Rectal smooth muscle tissue (tissue), 1 donor: Measurements from ENCODE around the gene PPCS.

ENCODE experiments used
- H3K27ac ChIP-seq: one replicate; pipeline ENCODE4 v1.7.0; 2013; ENCODE audit warnings: low read depth, low read length, inconsistent platforms
- H3K27me3 ChIP-seq: one replicate; pipeline ENCODE4 v1.7.0; 2013; ENCODE audit warnings: low read length; ENCODE audit not compliant: control insufficient read depth, insufficient read depth
- H3K36me3 ChIP-seq: one replicate; pipeline ENCODE4 v1.7.0; 2013; ENCODE audit warnings: low read length; ENCODE audit not compliant: control insufficient read depth, insufficient read depth
- H3K4me1 ChIP-seq: one replicate; pipeline ENCODE4 v1.7.0; 2013; ENCODE audit warnings: low read length; ENCODE audit not compliant: control insufficient read depth, insufficient read depth
- H3K4me3 ChIP-seq: one replicate; pipeline ENCODE4 v1.7.0; 2013; ENCODE audit warnings: low read length
- H3K9ac ChIP-seq: one replicate; pipeline ENCODE4 v1.7.0; 2013; ENCODE audit warnings: low read length

PPCS gene

DNA sequence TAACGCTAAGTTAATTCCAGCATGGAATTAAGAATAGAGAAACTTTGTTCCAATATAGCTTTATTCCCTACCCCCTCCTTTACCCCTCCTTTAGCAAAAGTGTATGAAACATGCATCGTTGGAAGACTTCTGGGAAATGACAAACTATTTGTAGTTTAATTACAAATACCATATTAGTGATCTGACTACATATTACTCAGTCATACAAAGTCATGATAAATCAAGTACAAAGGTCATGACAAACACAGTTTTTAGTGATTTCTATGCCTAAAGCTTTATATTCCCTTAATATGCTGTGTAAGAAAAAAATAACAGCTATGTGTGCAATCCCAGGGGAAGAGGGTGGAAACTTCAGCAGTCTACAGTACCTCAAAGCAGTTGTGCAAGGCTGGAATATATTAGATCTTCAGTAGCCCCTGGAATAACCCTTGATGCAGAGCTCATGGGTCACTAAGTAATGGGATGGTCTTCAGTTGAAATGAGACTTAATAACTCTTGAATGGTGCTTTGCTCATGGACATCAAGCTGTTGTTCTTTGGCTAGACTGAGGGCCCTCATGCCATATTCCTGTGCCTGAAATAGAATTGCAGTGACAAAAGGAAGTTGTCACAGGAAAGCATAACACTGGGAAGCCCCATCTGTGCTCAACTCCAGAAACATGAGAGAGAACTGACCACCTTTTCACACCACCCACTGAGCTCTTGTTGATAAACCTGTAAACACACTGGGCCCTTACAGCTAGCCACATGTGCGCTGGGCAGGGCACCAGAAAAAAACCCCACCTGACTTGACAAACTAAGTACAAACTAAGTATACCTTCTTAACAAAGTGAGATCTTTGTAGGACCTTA lies 25.8 kb upstream of the PPCS start:
- no peak overlapping the region for H3K4me3 ChIP-seq
- no peak overlapping the region for H3K27ac ChIP-seq
- H3K36me3 ChIP-seq: no peaks in the 10 kb centered on the region
- H3K9ac ChIP-seq: no peak overlapping the region
- no peaks in the 10 kb centered on the region for H3K4me1 ChIP-seq
- no peaks in the 10 kb centered on the region for H3K27me3 ChIP-seq

- Histone ChIP-seq H3K4me1 (no peaks in the 10 kb centered on the region), H3K27me3 (no peaks in the 10 kb centered on the region), H3K27ac (no peak overlapping the region), H3K36me3 (no peaks in the 10 kb centered on the region), H3K4me3 (no peak overlapping the region), H3K9ac (no peak overlapping the region)
Observed at GRCh38 chr1:42431514-42431913, 24.8 kb upstream of the PPCS start.

DNA sequence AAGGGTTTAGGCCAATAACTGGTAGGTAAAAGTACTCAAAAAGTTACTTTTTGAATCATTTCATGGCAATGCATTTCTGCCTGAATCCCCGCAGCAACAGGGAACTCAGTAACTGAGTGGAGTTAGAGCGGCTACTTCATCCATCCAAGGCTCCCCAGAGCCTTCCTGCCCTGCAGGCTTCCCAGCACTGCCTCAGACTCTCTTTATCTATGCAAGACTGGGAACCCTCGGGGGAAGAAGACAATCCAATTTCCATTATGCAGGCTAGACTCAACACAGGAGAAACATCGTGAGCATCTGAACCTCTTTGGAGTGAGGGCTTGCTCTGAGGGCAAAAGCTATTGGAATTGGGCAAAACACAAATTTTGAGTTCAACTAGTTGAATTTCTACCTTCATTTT lies 23.6 kb upstream of the PPCS start:
- Histone ChIP-seq H3K9ac (no peak overlapping the region), H3K4me1 (no peaks in the 10 kb centered on the region), H3K27ac (no peak overlapping the region), H3K4me3 (no peak overlapping the region), H3K36me3 (no peaks in the 10 kb centered on the region), H3K27me3 (no peaks in the 10 kb centered on the region)

- Histone ChIP-seq H3K27me3 (no peaks in the 10 kb centered on the region), H3K4me3 (no peak overlapping the region), H3K36me3 (no peaks in the 10 kb centered on the region), H3K4me1 (no peaks in the 10 kb centered on the region), H3K27ac (no peak overlapping the region), H3K9ac (no peak overlapping the region)
Observed at GRCh38 chr1:42433369-42433768, 23.0 kb upstream of the PPCS start.

- H3K27me3 ChIP-seq: no peaks in the 10 kb centered on the region
- H3K27ac ChIP-seq: no peak overlapping the region
- H3K36me3 ChIP-seq: no peaks in the 10 kb centered on the region
- no peak overlapping the region for H3K4me3 ChIP-seq
- no peaks in the 10 kb centered on the region for H3K4me1 ChIP-seq
- no peak overlapping the region for H3K9ac ChIP-seq
Observed at GRCh38 chr1:42434340-42434739, 22.0 kb upstream of the PPCS start.

DNA sequence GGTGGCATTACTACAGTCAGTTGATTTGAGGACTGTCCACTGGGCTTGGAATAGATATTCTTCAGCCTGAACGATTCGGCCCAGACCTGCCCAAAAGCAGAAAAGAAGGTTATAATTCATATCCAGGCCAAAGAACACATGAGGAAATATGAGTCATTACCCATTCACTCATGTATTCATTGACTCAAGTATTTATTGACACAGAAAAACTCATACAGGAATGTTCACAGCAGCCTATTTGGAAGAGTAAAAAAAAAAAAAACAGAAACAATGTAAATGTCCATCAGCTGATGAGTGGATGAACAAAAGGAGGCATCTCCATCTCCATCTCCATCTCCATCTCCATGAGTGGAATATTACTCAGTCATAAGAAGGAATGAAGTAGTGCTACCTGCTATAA lies 16.4 kb upstream of the PPCS start:
- no peaks in the 10 kb centered on the region for H3K36me3 ChIP-seq
- no peak overlapping the region for H3K9ac ChIP-seq
- H3K4me1 ChIP-seq: no peaks in the 10 kb centered on the region
- H3K27ac ChIP-seq: no peak overlapping the region
- H3K4me3 ChIP-seq: no peak overlapping the region
- no peaks in the 10 kb centered on the region for H3K27me3 ChIP-seq

GRCh38 chr1:42442662-42443061 lies 13.7 kb upstream of the PPCS start:
- H3K27ac ChIP-seq: no peak overlapping the region
- H3K9ac ChIP-seq: no peak overlapping the region
- no peaks in the 10 kb centered on the region for H3K27me3 ChIP-seq
- no peak overlapping the region for H3K4me3 ChIP-seq
- no peaks in the 10 kb centered on the region for H3K36me3 ChIP-seq
- H3K4me1 ChIP-seq: no peaks in the 10 kb centered on the region

DNA sequence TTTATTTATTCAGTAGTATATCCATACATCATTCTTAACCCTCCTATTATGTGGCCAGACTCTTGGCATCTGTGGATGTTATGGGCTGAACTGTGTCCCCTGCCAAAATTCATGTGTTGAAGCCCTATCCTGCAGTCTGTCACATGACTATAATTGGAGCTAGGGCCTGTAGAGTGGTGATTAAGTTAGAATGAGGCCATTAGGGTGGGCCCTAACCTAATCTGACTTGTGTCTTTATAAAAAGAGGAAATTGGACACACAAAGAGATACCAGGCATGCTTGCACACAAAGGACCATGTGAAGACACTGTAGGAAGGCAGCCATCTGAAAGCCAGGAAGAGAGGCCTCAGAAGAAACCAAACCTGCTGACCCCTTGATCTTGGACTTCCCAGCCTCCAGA lies 7.1 kb upstream of the PPCS start:
- Histone ChIP-seq H3K27me3 (no peaks in the 10 kb centered on the region), H3K9ac (no peak overlapping the region), H3K4me1 (no peaks in the 10 kb centered on the region)

DNA sequence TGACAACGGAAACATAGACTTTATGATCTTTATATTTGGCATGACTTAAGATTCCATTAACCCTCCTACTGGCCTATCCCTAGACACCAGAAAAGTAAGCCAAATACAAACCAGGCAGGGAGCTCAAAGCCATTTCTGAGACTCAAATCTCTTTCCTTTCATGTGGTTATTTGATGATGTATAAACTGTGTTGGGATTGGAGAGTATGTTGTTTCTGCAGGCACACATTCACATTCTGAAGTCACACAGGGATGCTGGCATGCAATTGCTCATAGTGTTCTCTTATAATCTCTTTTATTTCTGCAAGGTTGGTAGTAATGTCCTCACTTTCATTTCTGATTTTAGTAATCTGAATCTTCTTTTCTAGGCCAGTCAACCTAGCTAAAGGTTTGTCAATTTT lies 6.3 kb upstream of the PPCS start:
- H3K4me1 ChIP-seq: no peaks in the 10 kb centered on the region
- no peaks in the 10 kb centered on the region for H3K36me3 ChIP-seq
- H3K27me3 ChIP-seq: no peaks in the 10 kb centered on the region
- no peak overlapping the region for H3K27ac ChIP-seq
- no peak overlapping the region for H3K9ac ChIP-seq
- no peak overlapping the region for H3K4me3 ChIP-seq

More for the DNA sequence above, 7.1 kb upstream of the PPCS start:
- Histone ChIP-seq H3K36me3 (no peaks in the 10 kb centered on the region), H3K27ac (no peak overlapping the region), H3K4me3 (no peak overlapping the region)

- Histone ChIP-seq H3K36me3 (no peaks in the 10 kb centered on the region), H3K4me1 (peaks cover 5% of the 10 kb centered on the region), H3K4me3 (no peak overlapping the region), H3K27me3 (no peaks in the 10 kb centered on the region), H3K9ac (no peak overlapping the region), H3K27ac (no peak overlapping the region)
Observed at GRCh38 chr1:42453386-42453785, 3.0 kb upstream of the PPCS start.

GRCh38 chr1:42454403-42454802 lies 1.9 kb upstream of the PPCS start:
- no peaks in the 10 kb centered on the region for H3K36me3 ChIP-seq
- H3K27me3 ChIP-seq: no peaks in the 10 kb centered on the region
- no peak overlapping the region for H3K9ac ChIP-seq
- no peak overlapping the region for H3K27ac ChIP-seq
- H3K4me1 ChIP-seq: peaks cover 5% of the 10 kb centered on the region
- H3K4me3 ChIP-seq: no peak overlapping the region

DNA sequence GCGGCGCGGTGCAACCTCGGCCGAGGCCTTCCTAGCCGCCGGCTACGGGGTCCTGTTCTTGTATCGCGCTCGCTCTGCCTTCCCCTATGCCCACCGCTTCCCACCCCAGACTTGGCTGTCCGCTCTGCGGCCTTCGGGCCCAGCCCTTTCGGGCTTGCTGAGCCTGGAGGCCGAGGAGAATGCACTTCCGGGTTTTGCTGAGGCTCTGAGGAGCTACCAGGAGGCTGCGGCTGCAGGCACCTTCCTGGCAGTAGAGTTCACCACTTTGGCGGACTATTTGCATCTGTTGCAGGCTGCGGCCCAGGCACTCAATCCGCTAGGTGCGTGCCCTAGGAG lies 379 bp downstream of the PPCS start:
- H3K4me1 ChIP-seq: peaks cover 5% of the 10 kb centered on the region
- H3K9ac ChIP-seq: peak overlapping the region; percentile 88
- H3K36me3 ChIP-seq: no peaks in the 10 kb centered on the region
- H3K27me3 ChIP-seq: no peaks in the 10 kb centered on the region
- peak overlapping the region; percentile 93 for H3K27ac ChIP-seq
- H3K4me3 ChIP-seq: peak overlapping the region; percentile 97

- peaks cover 10% of the 10 kb centered on the region for H3K4me1 ChIP-seq
Observed at GRCh38 chr1:42461196-42461595, 4.9 kb downstream of the PPCS start.

More at GRCh38 chr1:42461196-42461595, 4.9 kb downstream of the PPCS start:
- Histone ChIP-seq H3K4me3 (no peak overlapping the region), H3K9ac (no peak overlapping the region), H3K27ac (no peak overlapping the region), H3K36me3 (no peaks in the 10 kb centered on the region), H3K27me3 (no peaks in the 10 kb centered on the region)
